ENCODE data around the gene EIF4A3.
"Not testable (repeated sequence)": the region's sequence is repeated elsewhere in the genome, so short reads cannot be mapped to it uniquely, and the experiment has no call there.

The EIF4A3 gene

GRCh38 chr17:80171681-80172080, 24.8 kb upstream of the EIF4A3 start:
- no peak for DNase-seq

GRCh38 chr17:80169784-80170500, 23.0 kb upstream of the EIF4A3 start, which contains the start of gene CARD14:
Gene CARD14, plus strand, starts transcription at chr17:80170030. Its CDS starts 11,409 bp downstream, at chr17:80181439.
- DNase-seq, result no peak

GRCh38 chr17:80169107-80169506, 22.2 kb upstream of the EIF4A3 start:
- no peak for DNase-seq

- DNase-seq, result no peak
These were observed 21.4 kb upstream of the EIF4A3 start for GRCh38 chr17:80168371-80168770.

- DNase-seq, result no peak
These were observed 19.5 kb upstream of the EIF4A3 start for GRCh38 chr17:80166446-80166845.

GRCh38 chr17:80164185-80164584, 17.3 kb upstream of the EIF4A3 start:
- DNase-seq, result no peak

GRCh38 chr17:80163336-80163735, 16.4 kb upstream of the EIF4A3 start:
- no peak for DNase-seq

- no peak for DNase-seq
These were observed 13.6 kb upstream of the EIF4A3 start for GRCh38 chr17:80160536-80160935.

GRCh38 chr17:80158846-80159245, 11.9 kb upstream of the EIF4A3 start:
- DNase-seq, result no peak

- not testable (repeated sequence) for DNase-seq
These were observed 8.7 kb upstream of the EIF4A3 start for GRCh38 chr17:80155600-80155999.

GRCh38 chr17:80154166-80154565, 7.2 kb upstream of the EIF4A3 start:
- DNase-seq, result no peak

GRCh38 chr17:80153004-80153403, 6.1 kb upstream of the EIF4A3 start:
- no peak for DNase-seq

- DNase-seq, result no peak
These were observed 5.3 kb upstream of the EIF4A3 start for GRCh38 chr17:80152081-80152702.

GRCh38 chr17:80151333-80151732, 4.4 kb upstream of the EIF4A3 start:
- DNase-seq, result no peak

GRCh38 chr17:80146121-80147034, 550 bp downstream of the EIF4A3 start:
- peak; percentile 3 to 38 for DNase-seq

- DNase-seq, result no peak
These were observed 1.6 kb downstream of the EIF4A3 start for GRCh38 chr17:80145076-80146075.

GRCh38 chr17:80142929-80143328, 4.0 kb downstream of the EIF4A3 start:
- no peak for DNase-seq

GRCh38 chr17:80141463-80142165, 5.3 kb downstream of the EIF4A3 start:
- DNase-seq, result no peak

GRCh38 chr17:80138856-80139426, 8.0 kb downstream of the EIF4A3 start:
- DNase-seq, result no peak

- DNase-seq, result no peak
These were observed 9.8 kb downstream of the EIF4A3 start for GRCh38 chr17:80137131-80137530.

GRCh38 chr17:80133626-80133970, 13.3 kb downstream of the EIF4A3 start:
- DNase-seq, result no peak
